Measurements from ENCODE around the gene HS1BP3. TPM values are rescaled to one million over a fixed set of nuclear protein-coding genes. Genes with fewer than 3 reads are reported as not detected.

HS1BP3 gene
- total and polyA plus RNA-seq, 2 of the 13 experiments (the other 11 are each of a cell fraction or from before 2014, with no cell fraction given): 15.2 to 22.0 TPM

- H3K9me3 ChIP-seq (ENCODE audit: low read length): no peaks in the 10 kb centered on the region
- intact Hi-C loops (cut with micrococcal nuclease; ENCODE audit: unreplicated experiment) (no loop called here), in situ Hi-C loops (cut with HindIII; ENCODE audit: extremely low pct_ligation_motif_present, low pct_unique_long_range_greater_than_20kb) (no loop called here)
- TSS peak; percentile 81 for BruUV-seq (replicated peaks)
- H3K27ac ChIP-seq (ENCODE audit: extremely low read length, insufficient read depth, low read length): peak overlapping the region; percentile 95
- no peak for FAIRE-seq
- H3K4me1 ChIP-seq (ENCODE audit: insufficient read depth, low read length): peaks cover 94% of the 10 kb centered on the region
- H2AFZ ChIP-seq (ENCODE audit: low read length): no peak overlapping the region
- H4K20me1 ChIP-seq (ENCODE audit: insufficient read depth, low read length): no peaks in the 10 kb centered on the region
- no peak overlapping the region for H3K4me3 ChIP-seq (replicated peaks in 1 of 3; ENCODE audit: insufficient read depth in 1 of 3, low read depth in 2 of 3, low read length in 3 of 3)
- ATAC-seq: no peak
- H3K9ac ChIP-seq (ENCODE audit: insufficient read depth, low read depth, low read length): peak overlapping the region; percentile 61
- WGBS (ENCODE audit: low lambda C conversion rate): 92% methylated on average over 12 of the region's 14 CpGs
- H3K36me3 ChIP-seq (replicated peaks in 1 of 2; ENCODE audit: control insufficient read depth in 1 of 2, insufficient read depth in 2 of 2, low read length in 2 of 2): no peaks in the 10 kb centered on the region
- peak overlapping the region; percentile 4; the same call in 1 of the 2 replicates for H3K4me2 ChIP-seq (ENCODE audit: low read depth, low read length)
- H3K79me2 ChIP-seq (ENCODE audit: insufficient read depth, low read length): no peaks in the 10 kb centered on the region
- H3K27me3 ChIP-seq (ENCODE audit: control insufficient read depth in 1 of 2, insufficient read depth in 2 of 2, low read length in 2 of 2): no peaks in the 10 kb centered on the region
- ChIA-PET CTCF (ENCODE audit: low intra/inter-chr PET ratio, low total read pairs) (no interaction called here), POLR2A (interaction anchor here (1.0 to 7.9 kb wide), 11 partner anchors 15 to 170 kb away, joined by 3 to 153 read pairs (median 7); partner anchors contain the start of genes HS1BP3 and RHOB)
- DNase-seq (ENCODE audit: low spot score): peak; percentile 73
- TF ChIP-seq MYPOP (CRISPR knock-in tag; IDR thresholded peaks at IDR 0.05): no peak
- TF ChIP-seq MTA3 (CRISPR knock-in tag; IDR thresholded peaks at IDR 0.05): no peak
- peak; percentile 62 to 73 for TF ChIP-seq MAFK (conservative IDR thresholded peaks at IDR 0.05 in 1 of 2, IDR thresholded peaks at IDR 0.05 in 1 of 2; ENCODE audit: low read length in 2 of 2)
- peak; percentile 0; the same call in 1 of the 2 replicates for TF ChIP-seq ZFX (CRISPR knock-in tag; IDR thresholded peaks at IDR 0.05; ENCODE audit: low read depth)
- TF ChIP-seq ZNF124 (CRISPR knock-in tag; IDR thresholded peaks at IDR 0.05): no peak
- TF ChIP-seq HNRNPLL (IDR thresholded peaks at IDR 0.05; ENCODE audit: low read depth, low read length, poor library complexity, severe bottlenecking): no peak
- TF ChIP-seq SALL1 (CRISPR knock-in tag; IDR thresholded peaks at IDR 0.05): peak; percentile 6; the same call in 1 of the 2 replicates
- TF ChIP-seq ZNF350 (CRISPR knock-in tag; IDR thresholded peaks at IDR 0.05; ENCODE audit: borderline replicate concordance, low read depth): 0 out of 2 replicates have a peak, but pooled peaks have one; percentile 8
- TF ChIP-seq FOXA1 (IDR thresholded peaks at IDR 0.05): no peak
- TF ChIP-seq FOXA1 (CRISPR knock-in tag; IDR thresholded peaks at IDR 0.05): 0 out of 2 replicates have a peak, but pooled peaks have one; percentile 26
- TF ChIP-seq PITX1 (CRISPR knock-in tag; IDR thresholded peaks at IDR 0.05): no peak
- TF ChIP-seq MTF1 (CRISPR knock-in tag; IDR thresholded peaks at IDR 0.05): no peak
- no peak for TF ChIP-seq SMAD9 (CRISPR knock-in tag; IDR thresholded peaks at IDR 0.05)
- TF ChIP-seq MAFF (IDR thresholded peaks at IDR 0.05; ENCODE audit: low read depth, low read length): 0 out of 2 replicates have a peak, but pooled peaks have one; percentile 47
- TF ChIP-seq SMAD1 (CRISPR knock-in tag; IDR thresholded peaks at IDR 0.05; ENCODE audit: borderline replicate concordance, low read depth): 0 out of 2 replicates have a peak, but pooled peaks have one; percentile 4
- no peak for TF ChIP-seq ZNF839 (CRISPR knock-in tag; IDR thresholded peaks at IDR 0.05; ENCODE audit: borderline replicate concordance)
- no peak; the same call in 1 of the 2 replicates for TF ChIP-seq ZNF605 (CRISPR knock-in tag; IDR thresholded peaks at IDR 0.05)
- TF ChIP-seq ZNF674 (CRISPR knock-in tag; IDR thresholded peaks at IDR 0.05; ENCODE audit: low read depth): no peak
- no peak for TF ChIP-seq ZSCAN20 (CRISPR knock-in tag; IDR thresholded peaks at IDR 0.05; ENCODE audit: borderline replicate concordance)
Measured at GRCh38 chr2:20614201-20615067, 36.5 kb downstream of the HS1BP3 start.

All from HepG2 (cell line).